A673 (cell line): ENCODE data around the gene EPB41L3. TPM values are rescaled to one million over a fixed set of nuclear protein-coding genes. Genes with fewer than 3 reads are reported as not detected.

Experiments
- BruUV-seq: library from RNA; stranded (reverse); fragments of 400-500 nt; replicated peaks from 2 replicates; lab custom pipeline; 2021; lab: Mats Ljungman, UMichigan
- CTCF ChIA-PET: fragments of 300-600 bp; sonication (Branson Sonifier 250); formaldehyde crosslinking; loops from one replicate; lab custom pipeline; 2022; ENCODE audit warnings: antibody characterized with exemption; lab: Charles Lee
- POLR2A ChIA-PET: fragments of 300-600 bp; sonication (Branson Sonifier 250); formaldehyde crosslinking; loops from one replicate; lab custom pipeline; 2022; ENCODE audit warnings: antibody characterized with exemption; ENCODE audit not compliant: low non-redundant PET; lab: Charles Lee
- DNase-seq: peaks from one replicate; pipeline ENCODE4 v3.0.0-alpha.2; 2015; ENCODE audit warnings: low spot score
- H3K27ac ChIP-seq: fragments of 200-600 bp; sonication (generic); 2 replicates; pipeline ENCODE4 v1.5.1; 2016; ENCODE audit warnings: mixed run types, low read depth, mild to moderate bottlenecking, mixed read lengths, antibody characterized with exemption, low read length; ENCODE audit not compliant: poor library complexity, severe bottlenecking
- H3K27me3 ChIP-seq: fragments of 200-600 bp; sonication (generic); replicated peaks from 2 replicates; pipeline ENCODE4 v1.6.1; 2017; ENCODE audit warnings: mixed run types, low read depth, mild to moderate bottlenecking, mixed read lengths, antibody characterized with exemption, low read length; ENCODE audit not compliant: insufficient read depth, poor library complexity
- H3K36me3 ChIP-seq: fragments of 200-600 bp; sonication (generic); 2 replicates; pipeline ENCODE4 v1.6.1; 2016; ENCODE audit warnings: mixed run types, mild to moderate bottlenecking, mixed read lengths, antibody characterized with exemption, low read length; ENCODE audit not compliant: insufficient read depth, poor library complexity, severe bottlenecking
- H3K4me1 ChIP-seq: fragments of 200-600 bp; sonication (generic); 2 replicates; pipeline ENCODE4 v1.6.1; 2017; ENCODE audit warnings: mixed run types, mild to moderate bottlenecking, mixed read lengths, antibody characterized with exemption, low read length; ENCODE audit not compliant: insufficient read depth, poor library complexity, severe bottlenecking
- H3K4me3 ChIP-seq: fragments of 200-600 bp; sonication (generic); 2 replicates; pipeline ENCODE4 v1.5.1; 2016; ENCODE audit warnings: low read depth, mixed run types, mild to moderate bottlenecking, mixed read lengths, low read length; ENCODE audit not compliant: poor library complexity, severe bottlenecking
- H3K9me3 ChIP-seq: fragments of 200-600 bp; sonication (generic); 2 replicates; pipeline ENCODE4 v1.6.1; 2016; ENCODE audit warnings: mixed run types, low read depth, mild to moderate bottlenecking, mixed read lengths, antibody characterized with exemption, low read length; ENCODE audit not compliant: poor library complexity, severe bottlenecking
- EZH2 ChIP-seq: fragments of 200-600 bp; sonication (generic); IDR thresholded peaks from 2 replicates; pipeline ENCODE4 v1.6.1; 2017; ENCODE audit warnings: borderline replicate concordance, low read depth, mild to moderate bottlenecking, mixed read lengths, antibody characterized with exemption, low read length; ENCODE audit not compliant: poor library complexity, severe bottlenecking
- intact Hi-C: fragments of 100-400 bp; cut with micrococcal nuclease; formaldehyde crosslinking; loops from one replicate; pipeline ENCODE4 v1.10.0; 2022; ENCODE audit not compliant: unreplicated experiment
- total RNA-seq: library from RNA; stranded (reverse); gene quantifications from 2 replicates; pipeline ENCODE4 v1.2.3, GENCODE V29; 2021
- TF ChIP-seq, protein P1 (sequence below): fragments of 300-800, 200-600 bp; sonication (generic); conservative IDR thresholded peaks from 2 replicates; pipeline ENCODE4 v1.5.1; 2017; ENCODE audit warnings: low read depth, mild to moderate bottlenecking, antibody characterized with exemption, low read length, moderate library complexity, mixed read lengths

The EPB41L3 gene
- total RNA-seq, 1 experiment from 2014 or later: 0.86 TPM

DNA sequence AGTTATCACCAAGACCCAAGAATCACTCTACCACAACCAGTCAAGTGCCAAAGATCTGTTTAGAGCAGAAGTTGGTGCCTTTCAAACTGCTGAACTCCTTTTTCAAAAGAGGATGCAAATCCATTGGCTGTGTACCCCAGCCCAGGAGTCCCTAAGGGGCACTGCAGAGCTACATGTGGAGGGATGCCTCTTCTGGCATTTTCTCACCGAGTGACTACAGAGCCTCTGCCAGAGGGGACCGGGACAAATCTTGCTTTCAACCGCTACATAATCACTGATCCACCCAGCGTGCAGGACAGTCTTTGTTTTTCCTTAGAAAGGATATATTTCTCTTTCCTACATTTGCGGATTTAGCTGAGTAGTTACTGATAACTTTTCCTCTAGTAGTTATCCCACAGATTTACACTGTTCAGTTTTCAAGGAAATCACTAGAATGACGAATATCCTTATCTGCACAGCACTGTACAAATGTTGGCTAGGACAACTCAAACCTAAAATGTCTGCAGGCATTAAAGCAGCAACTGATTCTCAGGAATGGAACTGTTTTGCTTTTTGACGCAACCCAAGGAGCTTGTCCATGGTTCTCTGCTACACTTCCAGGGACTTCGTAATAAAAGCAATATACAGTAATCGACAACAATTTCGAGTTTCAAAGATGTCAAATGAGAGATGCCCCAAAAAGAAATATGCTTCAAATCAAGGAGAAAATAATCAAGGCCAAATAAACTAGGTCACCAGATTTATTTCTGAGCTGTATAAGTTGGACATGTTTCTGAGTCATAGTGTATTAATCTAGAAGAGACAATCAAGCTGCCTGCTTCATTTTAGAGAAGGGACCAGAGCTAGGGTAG lies 24.1 kb downstream of the EPB41L3 start:
- TF ChIP-seq, protein P1, sequence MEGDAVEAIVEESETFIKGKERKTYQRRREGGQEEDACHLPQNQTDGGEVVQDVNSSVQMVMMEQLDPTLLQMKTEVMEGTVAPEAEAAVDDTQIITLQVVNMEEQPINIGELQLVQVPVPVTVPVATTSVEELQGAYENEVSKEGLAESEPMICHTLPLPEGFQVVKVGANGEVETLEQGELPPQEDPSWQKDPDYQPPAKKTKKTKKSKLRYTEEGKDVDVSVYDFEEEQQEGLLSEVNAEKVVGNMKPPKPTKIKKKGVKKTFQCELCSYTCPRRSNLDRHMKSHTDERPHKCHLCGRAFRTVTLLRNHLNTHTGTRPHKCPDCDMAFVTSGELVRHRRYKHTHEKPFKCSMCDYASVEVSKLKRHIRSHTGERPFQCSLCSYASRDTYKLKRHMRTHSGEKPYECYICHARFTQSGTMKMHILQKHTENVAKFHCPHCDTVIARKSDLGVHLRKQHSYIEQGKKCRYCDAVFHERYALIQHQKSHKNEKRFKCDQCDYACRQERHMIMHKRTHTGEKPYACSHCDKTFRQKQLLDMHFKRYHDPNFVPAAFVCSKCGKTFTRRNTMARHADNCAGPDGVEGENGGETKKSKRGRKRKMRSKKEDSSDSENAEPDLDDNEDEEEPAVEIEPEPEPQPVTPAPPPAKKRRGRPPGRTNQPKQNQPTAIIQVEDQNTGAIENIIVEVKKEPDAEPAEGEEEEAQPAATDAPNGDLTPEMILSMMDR: no peak
- TF ChIP-seq EZH2: no peak
- Histone ChIP-seq H3K27me3 (peaks cover 33% of the 10 kb centered on the region), H3K9me3 (no peaks in the 10 kb centered on the region), H3K36me3 (no peaks in the 10 kb centered on the region), H3K27ac (no peak overlapping the region), H3K4me3 (no peak overlapping the region), H3K4me1 (no peaks in the 10 kb centered on the region)
- no TSS peak for BruUV-seq
- ChIA-PET POLR2A (no interaction called here), CTCF (no interaction called here)
- DNase-seq: no peak
- intact Hi-C loops: loop anchor here (5.0 kb wide), 1 partner anchor 57 kb away; no protein-coding TSS in a partner anchor

DNA sequence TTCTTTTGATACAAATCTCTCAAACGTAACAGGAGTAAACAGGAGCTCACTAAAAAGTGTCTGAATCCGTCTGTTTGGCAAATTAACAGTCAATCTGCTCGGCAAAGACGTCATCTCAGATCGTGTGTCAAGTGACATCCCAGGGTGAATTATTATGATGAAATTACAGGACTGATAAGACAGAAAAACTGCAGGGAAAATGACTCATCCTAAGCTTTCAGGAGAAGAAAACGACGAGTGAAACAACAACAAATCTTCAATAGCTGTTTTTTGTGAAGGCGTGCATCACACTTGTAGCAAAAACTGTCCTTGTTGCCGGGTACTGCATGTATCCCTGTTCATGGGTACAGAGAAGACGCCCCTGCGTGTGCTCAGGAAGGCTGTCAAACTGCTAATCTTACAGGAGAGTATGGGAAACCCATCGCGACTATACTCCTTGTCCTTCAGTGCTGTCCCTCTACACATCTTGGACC lies 24.9 kb downstream of the EPB41L3 start:
- Histone ChIP-seq H3K27me3 (peaks cover 36% of the 10 kb centered on the region), H3K4me1 (no peaks in the 10 kb centered on the region), H3K36me3 (no peaks in the 10 kb centered on the region), H3K4me3 (no peak overlapping the region), H3K9me3 (no peaks in the 10 kb centered on the region), H3K27ac (no peak overlapping the region)
- no TSS peak for BruUV-seq
- intact Hi-C loops: loop anchor here (5.0 kb wide), 1 partner anchor 57 kb away; no protein-coding TSS in a partner anchor
- ChIA-PET POLR2A (no interaction called here), CTCF (no interaction called here)
- peak; percentile 18 for DNase-seq
- TF ChIP-seq, protein P1: no peak
- no peak for TF ChIP-seq EZH2

DNA sequence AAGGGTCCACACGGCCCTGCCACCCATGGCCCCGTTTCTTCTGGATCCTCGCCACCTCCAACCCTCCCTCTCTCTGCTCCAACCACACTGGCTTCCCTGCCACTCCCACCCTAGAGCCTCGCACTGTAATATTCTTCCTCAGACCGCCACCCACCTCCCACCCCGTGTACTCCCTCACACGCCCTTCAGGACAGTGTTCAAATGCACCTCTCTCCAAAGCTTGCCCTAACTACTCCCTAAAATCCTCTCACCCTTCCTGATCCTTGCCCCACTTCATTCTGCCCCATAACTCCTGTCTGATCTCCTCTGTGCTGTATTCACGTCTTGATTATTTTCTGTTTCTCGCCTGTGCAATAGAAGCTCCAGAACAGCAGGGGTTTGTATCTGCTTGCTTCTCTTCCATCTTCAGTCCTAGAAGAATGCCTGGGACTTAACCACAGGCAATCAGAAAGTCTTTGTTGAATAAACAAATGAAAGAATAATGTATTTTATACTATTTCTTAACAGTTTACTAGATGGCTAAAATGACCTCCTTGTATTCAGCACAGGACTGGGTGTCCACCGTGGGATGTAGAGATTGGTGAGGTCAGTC lies 25.5 kb downstream of the EPB41L3 start:
- no peak overlapping the region for H3K27ac ChIP-seq
- TF ChIP-seq EZH2: no peak
- TF ChIP-seq, protein P1: no peak
- peaks cover 36% of the 10 kb centered on the region for H3K27me3 ChIP-seq
- CTCF ChIA-PET: no interaction called here
- BruUV-seq: no TSS peak
- intact Hi-C loops: loop anchor here (5.0 kb wide), 1 partner anchor 56 kb away; no protein-coding TSS in a partner anchor
- DNase-seq: no peak
- POLR2A ChIA-PET: no interaction called here
- H3K36me3 ChIP-seq: no peaks in the 10 kb centered on the region
- no peaks in the 10 kb centered on the region for H3K9me3 ChIP-seq
- H3K4me3 ChIP-seq: no peak overlapping the region
- no peaks in the 10 kb centered on the region for H3K4me1 ChIP-seq
